HG02571 (cell line): ENCODE results near the gene ANKS6.

Source experiments
- ATAC-seq: cut with Tn5 transposase; IDR thresholded peaks from one replicate; pipeline ENCODE4 v1.9.1; 2021; ENCODE audit warnings: mild to moderate bottlenecking, moderate library complexity; ENCODE audit not compliant: unreplicated experiment

Gene ANKS6

GRCh38 chr9:98818764-98819163, 22.4 kb upstream of the ANKS6 start:
- no peak for ATAC-seq

GRCh38 chr9:98815391-98815951, 19.1 kb upstream of the ANKS6 start:
- ATAC-seq, result no peak

- ATAC-seq, result no peak
Measured at GRCh38 chr9:98811051-98811650, 14.8 kb upstream of the ANKS6 start.

GRCh38 chr9:98810102-98810842, 13.9 kb upstream of the ANKS6 start:
- ATAC-seq, result no peak

- ATAC-seq, result no peak
Measured at GRCh38 chr9:98809311-98810101, 13.2 kb upstream of the ANKS6 start.

- no peak for ATAC-seq
Measured at GRCh38 chr9:98808875-98809274, 12.5 kb upstream of the ANKS6 start.

- no peak for ATAC-seq
Measured at GRCh38 chr9:98808411-98808815, 12.1 kb upstream of the ANKS6 start.

- ATAC-seq, result peak; percentile 14
Measured at GRCh38 chr9:98807814-98808195, 11.4 kb upstream of the ANKS6 start.

GRCh38 chr9:98807070-98807813, 10.9 kb upstream of the ANKS6 start, which contains the start of gene GALNT12:
GALNT12 (plus strand) TSS chr9:98807670; CDS start chr9:98807699, 29 bp downstream.
- peak; percentile 46 for ATAC-seq

- no peak for ATAC-seq
Measured at GRCh38 chr9:98806394-98807035, 10.2 kb upstream of the ANKS6 start.

- ATAC-seq, result no peak
Measured at GRCh38 chr9:98805506-98806272, 9.3 kb upstream of the ANKS6 start.

- ATAC-seq, result no peak
Measured at GRCh38 chr9:98804083-98804482, 7.7 kb upstream of the ANKS6 start.

GRCh38 chr9:98801969-98802371, 5.6 kb upstream of the ANKS6 start:
- no peak for ATAC-seq

GRCh38 chr9:98801561-98801960, 5.2 kb upstream of the ANKS6 start:
- ATAC-seq, result no peak

GRCh38 chr9:98798254-98798653, 1.9 kb upstream of the ANKS6 start:
- no peak for ATAC-seq

- ATAC-seq, result no peak
Measured at GRCh38 chr9:98797491-98797890, 1.1 kb upstream of the ANKS6 start.

- ATAC-seq, result peak; percentile 26
Measured at GRCh38 chr9:98795970-98796363, 388 bp downstream of the ANKS6 start.

- ATAC-seq, result no peak
Measured at GRCh38 chr9:98795295-98795955, 930 bp downstream of the ANKS6 start.

- ATAC-seq, result no peak
Measured at GRCh38 chr9:98794802-98795201, 1.6 kb downstream of the ANKS6 start.
